Mononuclear cell (primary cell): ENCODE results near the gene LDB2. TPM values are rescaled to one million over a fixed set of nuclear protein-coding genes. Genes with fewer than 3 reads are reported as not detected.

ENCODE experiments used
- H3K27me3 ChIP-seq: 2 replicates; pipeline ENCODE4 v1.6.0; 2011; ENCODE audit warnings: low read length, control low read depth; ENCODE audit not compliant: insufficient read depth
- H3K4me1 ChIP-seq: 2 replicates; pipeline ENCODE4 v1.5.1; 2011; ENCODE audit warnings: mild to moderate bottlenecking, low read length, control low read depth; ENCODE audit not compliant: insufficient read depth
- H3K4me3 ChIP-seq: 2 replicates; pipeline ENCODE4 v1.5.1; 2011; ENCODE audit warnings: mild to moderate bottlenecking, low read length, moderate library complexity
- H3K9me3 ChIP-seq: 2 replicates; pipeline ENCODE4 v1.5.1; 2011; ENCODE audit warnings: low read depth, mild to moderate bottlenecking, control low read depth, low read length
- total RNA-seq: library from RNA; depleted of rRNA; stranded (reverse); fragments of >200 nt; gene quantifications from one replicate; pipeline ENCODE4 v1.2.3, GENCODE V29; 2012

LDB2 gene
- total RNA-seq, 1 donor, result 0.52 TPM

DNA sequence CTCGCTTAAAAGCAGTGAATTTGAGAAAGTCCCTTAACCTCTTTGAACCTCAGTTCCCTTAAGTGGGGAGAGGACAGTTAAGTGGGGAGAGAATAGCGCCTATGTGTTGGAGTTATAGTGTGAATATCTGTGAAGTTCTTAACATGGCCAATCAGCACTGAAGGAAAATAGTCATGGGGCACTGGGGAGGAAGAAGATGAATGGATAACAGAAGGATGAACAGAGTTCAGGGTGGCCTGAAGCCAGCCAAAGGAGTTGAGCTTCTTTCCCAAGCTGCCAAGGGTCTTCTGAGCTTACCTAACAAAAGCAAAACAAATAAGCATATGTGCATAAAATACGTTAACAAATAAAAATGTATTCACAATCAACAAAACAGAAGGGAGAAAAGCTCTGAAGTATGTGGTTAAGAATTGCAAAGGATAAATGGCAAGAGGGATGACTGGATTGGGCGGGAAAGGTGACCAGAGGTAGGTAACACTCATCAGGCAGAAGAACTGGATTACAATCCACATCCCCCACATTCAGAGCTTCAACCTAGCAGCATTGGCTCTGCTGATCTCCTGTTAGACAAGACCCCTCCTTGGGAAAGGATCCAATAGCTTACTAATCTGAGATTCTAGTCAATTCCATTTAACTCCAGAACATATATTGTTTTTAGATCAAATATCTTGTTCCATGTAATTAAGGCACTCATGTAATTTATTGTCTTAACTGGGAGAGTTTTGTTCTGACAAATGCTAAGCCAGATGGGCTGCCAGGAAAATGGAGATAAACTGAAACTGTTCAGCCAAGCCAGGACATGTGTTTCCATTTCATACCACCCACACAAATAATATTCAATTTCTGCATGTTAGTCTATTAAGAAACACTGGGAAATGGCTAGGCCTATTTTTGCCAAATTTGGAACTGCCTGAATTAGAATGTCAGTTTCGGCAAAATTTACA is 221.2 kb downstream of the LDB2 start:
- H3K9me3 ChIP-seq, result no peaks in the 10 kb centered on the region

DNA sequence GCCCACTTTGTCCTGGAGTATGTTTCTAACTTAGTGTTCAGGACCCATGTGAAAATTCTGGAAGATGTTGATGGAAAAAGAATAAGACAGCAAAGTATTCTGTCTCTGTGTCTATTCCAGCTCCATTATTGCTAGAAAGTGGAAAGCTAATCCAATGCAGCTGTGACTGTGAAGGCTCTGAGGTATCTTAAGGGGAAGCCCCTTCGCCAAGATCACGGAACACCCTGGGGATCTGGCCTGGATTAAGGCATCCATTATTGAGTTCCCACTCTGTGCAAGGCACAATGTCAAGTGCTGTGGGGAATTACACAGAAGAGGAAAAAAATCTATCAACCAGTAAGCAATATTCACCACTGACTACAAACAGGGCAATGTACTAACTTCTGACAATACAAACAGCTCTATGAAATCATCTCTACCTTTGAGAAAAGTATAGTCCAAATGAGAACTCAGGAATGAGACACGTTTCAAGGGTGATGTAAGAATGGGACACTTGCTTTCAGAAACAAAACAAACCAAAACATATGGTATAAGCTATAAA is 222.1 kb downstream of the LDB2 start:
- Histone ChIP-seq H3K9me3 (no peaks in the 10 kb centered on the region), H3K4me3 (no peak overlapping the region), H3K4me1 (no peaks in the 10 kb centered on the region)

More for the DNA sequence above, 221.2 kb downstream of the LDB2 start:
- Histone ChIP-seq H3K27me3 (no peaks in the 10 kb centered on the region), H3K4me3 (no peak overlapping the region), H3K4me1 (no peaks in the 10 kb centered on the region)

DNA sequence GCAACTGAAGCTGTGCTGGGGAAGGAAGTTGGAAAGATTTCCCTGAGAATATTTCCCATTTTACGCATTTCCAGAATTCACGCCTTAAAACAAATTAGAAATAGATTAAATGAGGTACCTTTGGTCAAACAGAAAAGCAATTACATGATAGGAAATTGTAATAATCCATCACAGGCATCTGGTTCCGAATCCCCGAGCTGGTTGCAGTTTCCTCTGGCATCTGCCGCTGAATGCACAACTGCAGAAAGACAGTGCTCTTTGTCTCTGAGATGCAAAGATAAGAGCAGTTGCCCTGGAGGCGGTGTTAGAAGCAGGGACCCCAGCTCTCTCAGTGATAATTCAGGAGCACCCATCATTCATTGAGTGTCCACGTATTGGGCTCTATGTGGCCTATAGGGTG is 224.4 kb downstream of the LDB2 start:
- Histone ChIP-seq H3K4me3 (no peak overlapping the region), H3K27me3 (no peaks in the 10 kb centered on the region), H3K4me1 (no peaks in the 10 kb centered on the region), H3K9me3 (no peaks in the 10 kb centered on the region)

More for the DNA sequence above, 222.1 kb downstream of the LDB2 start:
- H3K27me3 ChIP-seq, result no peaks in the 10 kb centered on the region

DNA sequence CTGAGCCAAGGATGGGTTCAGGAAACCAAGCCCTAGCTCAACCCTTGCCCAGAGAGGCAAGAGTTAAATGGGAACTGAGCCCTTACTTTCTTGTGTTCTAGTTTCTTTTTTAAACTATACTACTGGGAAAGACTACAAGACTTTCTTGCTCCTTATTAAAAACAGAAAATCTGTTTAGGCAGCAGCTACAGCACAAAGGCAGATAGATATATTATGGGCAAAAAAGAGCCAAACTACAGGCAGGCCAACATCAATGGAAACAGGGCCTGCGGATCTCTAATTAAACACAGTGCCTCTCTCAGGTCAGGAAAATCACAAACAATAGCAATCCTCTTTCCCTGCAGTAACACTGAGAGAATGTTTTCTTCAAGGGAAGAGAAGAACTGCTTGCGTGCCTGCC is 226.0 kb downstream of the LDB2 start:
- Histone ChIP-seq H3K4me1 (no peaks in the 10 kb centered on the region), H3K4me3 (no peak overlapping the region), H3K9me3 (no peaks in the 10 kb centered on the region), H3K27me3 (no peaks in the 10 kb centered on the region)

DNA sequence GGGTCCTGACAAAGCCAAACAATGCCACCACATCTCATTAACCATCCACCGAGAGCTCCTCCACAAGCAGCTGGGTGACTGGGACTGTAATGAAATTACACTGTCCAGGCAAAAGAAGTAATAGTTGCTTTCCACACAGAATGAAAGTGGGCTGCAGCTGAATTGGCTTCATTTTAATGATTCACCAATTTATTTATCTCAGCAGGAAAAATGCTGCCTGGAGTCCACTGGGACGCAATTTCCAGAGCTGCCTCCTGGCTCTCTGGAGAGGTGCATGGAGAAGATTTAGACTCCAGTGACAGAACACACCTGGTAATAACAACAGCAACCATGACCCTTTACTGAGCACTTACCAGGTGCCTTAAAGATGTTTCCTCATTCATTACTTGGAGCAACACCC is 226.7 kb downstream of the LDB2 start:
- Histone ChIP-seq H3K4me3 (no peak overlapping the region), H3K4me1 (no peaks in the 10 kb centered on the region), H3K9me3 (no peaks in the 10 kb centered on the region), H3K27me3 (no peaks in the 10 kb centered on the region)

DNA sequence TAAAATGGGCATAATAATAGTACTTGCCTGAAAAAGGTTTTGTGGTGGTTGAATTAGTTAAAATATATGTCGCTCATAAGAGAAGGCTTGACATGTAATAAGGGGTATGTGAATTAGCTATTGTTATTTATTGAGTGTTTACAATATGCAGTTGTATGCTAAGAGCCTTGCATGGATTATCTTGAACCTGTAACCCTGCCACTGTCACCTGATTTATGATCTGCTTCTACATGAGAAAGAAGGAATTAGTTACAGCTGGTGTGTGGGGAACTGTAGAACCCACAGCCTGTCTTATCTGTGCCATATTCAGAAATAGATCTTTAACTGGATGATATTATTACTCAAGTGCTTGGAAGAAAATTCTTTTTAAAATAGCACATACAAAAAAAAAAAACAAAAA is 227.7 kb downstream of the LDB2 start:
- Histone ChIP-seq H3K27me3 (no peaks in the 10 kb centered on the region), H3K4me3 (no peak overlapping the region), H3K4me1 (no peaks in the 10 kb centered on the region), H3K9me3 (no peaks in the 10 kb centered on the region)

DNA sequence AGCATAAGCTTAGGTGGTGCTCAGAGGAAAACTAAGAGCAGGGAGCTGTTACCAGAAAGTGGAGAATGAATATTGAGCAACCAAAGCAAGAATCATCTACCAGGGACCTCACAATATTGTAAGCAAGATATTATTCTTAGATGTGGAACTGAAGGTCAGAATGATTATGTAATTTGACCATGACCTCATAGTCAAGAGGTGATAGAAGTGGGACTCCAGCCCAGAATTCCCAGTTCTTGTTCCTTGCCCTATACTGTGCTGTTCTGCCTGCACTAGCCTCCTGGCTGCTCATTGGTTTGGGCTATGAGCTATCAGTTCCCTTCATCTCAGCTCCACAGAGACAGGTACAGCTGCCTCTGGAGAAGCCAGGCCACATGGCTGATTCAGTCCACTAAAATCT is 229.4 kb downstream of the LDB2 start:
- Histone ChIP-seq H3K27me3 (no peaks in the 10 kb centered on the region), H3K9me3 (no peaks in the 10 kb centered on the region), H3K4me1 (no peaks in the 10 kb centered on the region), H3K4me3 (no peak overlapping the region)

DNA sequence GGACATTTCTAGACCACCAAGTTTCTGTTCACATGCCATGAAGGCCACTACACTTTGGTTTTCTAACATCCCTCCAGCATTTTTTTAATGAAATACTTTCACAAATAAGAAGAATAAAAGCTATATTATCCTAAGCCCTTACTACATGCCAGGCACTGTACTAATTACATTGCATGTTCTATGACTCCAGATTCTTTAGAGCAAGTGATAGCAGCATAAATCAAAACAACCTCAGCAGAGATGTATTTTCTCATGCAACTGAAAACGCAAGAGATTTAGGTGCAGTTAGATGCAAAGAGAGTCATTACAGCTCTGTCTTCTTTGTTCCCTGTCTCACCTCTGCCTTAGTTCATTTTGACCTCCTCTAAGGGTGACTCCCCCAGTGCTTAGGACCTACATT is 230.0 kb downstream of the LDB2 start:
- Histone ChIP-seq H3K4me1 (no peaks in the 10 kb centered on the region), H3K9me3 (no peaks in the 10 kb centered on the region), H3K4me3 (no peak overlapping the region), H3K27me3 (no peaks in the 10 kb centered on the region)

DNA sequence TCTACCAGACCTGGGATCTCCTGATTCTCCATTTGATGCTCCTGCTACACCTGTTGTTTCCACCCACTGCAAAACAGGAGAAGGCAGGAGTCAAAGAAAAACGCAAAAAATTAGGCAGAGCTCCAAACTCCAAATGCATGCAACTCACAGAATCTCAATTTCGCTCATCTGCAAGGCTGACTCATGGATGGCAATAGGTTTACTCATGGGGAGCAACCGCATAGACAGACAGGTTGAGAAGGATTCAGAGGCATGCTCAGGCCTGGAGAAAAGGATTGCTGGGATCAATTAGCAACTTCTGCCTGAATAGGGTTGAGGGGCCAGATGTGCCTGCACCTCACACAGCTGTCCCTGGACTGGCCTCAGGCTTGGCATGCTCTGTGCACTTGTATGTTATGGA is 231.0 kb downstream of the LDB2 start:
- H3K4me3 ChIP-seq, result no peak overlapping the region
- H3K4me1 ChIP-seq, result no peaks in the 10 kb centered on the region

DNA sequence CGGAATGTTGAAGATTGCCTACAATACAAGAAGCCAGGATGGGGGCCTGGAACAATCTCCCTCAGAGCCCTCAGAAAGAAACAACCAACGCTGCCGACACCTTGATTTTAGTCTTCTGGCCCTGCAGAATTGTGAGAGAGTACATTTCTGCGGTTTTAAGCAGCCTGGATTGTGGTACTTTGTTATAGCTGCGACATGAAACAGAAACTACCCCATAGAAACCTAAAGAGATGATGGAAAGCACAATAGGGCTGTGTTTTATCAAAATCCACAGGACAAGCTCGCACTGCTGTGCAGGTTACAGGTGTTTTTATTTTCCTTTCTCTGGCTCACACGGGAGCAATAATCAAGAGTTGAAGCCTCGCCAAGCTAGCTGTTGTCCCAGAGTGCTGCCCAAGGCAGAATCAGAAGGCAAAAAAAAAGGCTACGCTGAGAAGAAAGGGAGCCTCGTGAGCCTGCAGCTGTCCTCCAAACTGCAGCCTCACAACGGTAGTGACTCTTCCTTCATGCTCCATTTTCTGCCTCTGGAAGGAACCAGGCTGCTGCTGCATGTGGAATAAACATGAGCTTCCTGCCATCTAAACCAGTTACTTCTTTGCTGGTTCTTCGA is 232.4 kb downstream of the LDB2 start:
- no peaks in the 10 kb centered on the region for H3K4me1 ChIP-seq
- H3K27me3 ChIP-seq, result no peaks in the 10 kb centered on the region
- no peak overlapping the region for H3K4me3 ChIP-seq
- H3K9me3 ChIP-seq, result no peaks in the 10 kb centered on the region

More for the DNA sequence above, 231.0 kb downstream of the LDB2 start:
- Histone ChIP-seq H3K27me3 (no peaks in the 10 kb centered on the region), H3K9me3 (no peaks in the 10 kb centered on the region)

DNA sequence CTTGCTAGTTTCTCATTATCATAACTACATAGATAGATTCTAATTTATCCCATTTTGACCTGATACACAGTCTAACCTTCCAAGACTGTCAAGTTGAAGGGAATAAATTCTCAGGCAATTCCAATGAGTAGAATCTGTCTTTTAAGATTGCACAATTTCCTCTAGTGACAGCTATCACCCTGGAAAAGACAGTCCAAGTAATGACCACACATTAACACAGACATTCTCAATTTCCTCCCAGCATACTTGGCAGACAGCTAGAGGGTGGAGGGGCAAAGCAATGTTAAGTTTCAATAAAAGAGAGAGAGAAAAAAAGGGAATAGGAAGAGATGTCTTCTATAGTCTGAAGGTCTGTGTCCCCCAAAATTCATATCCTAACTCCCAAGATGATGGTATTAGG is 234.7 kb downstream of the LDB2 start:
- H3K27me3 ChIP-seq, result no peaks in the 10 kb centered on the region
- no peaks in the 10 kb centered on the region for H3K4me1 ChIP-seq
- no peaks in the 10 kb centered on the region for H3K9me3 ChIP-seq
- no peak overlapping the region for H3K4me3 ChIP-seq

DNA sequence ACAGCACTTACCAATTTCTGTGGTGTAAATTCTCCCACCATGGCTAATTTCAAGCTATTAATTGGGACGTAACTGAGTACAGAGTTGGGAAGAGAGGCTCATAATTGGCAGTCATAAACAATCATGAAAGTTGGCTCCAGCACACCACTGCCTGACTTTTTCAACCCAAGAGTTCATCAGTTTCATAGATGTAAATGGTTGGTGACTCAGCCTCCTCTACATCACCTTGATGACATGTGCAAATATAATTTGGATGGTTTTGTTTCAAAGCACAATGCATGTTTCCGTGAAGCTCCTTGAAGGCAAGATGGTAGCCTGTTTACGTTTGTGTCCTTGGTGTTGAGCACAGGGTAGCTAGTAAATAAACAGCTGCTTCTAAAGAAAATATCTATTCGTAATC is 235.1 kb downstream of the LDB2 start:
- H3K9me3 ChIP-seq, result no peaks in the 10 kb centered on the region
- H3K4me1 ChIP-seq, result no peaks in the 10 kb centered on the region
- no peaks in the 10 kb centered on the region for H3K27me3 ChIP-seq
- H3K4me3 ChIP-seq, result no peak overlapping the region

DNA sequence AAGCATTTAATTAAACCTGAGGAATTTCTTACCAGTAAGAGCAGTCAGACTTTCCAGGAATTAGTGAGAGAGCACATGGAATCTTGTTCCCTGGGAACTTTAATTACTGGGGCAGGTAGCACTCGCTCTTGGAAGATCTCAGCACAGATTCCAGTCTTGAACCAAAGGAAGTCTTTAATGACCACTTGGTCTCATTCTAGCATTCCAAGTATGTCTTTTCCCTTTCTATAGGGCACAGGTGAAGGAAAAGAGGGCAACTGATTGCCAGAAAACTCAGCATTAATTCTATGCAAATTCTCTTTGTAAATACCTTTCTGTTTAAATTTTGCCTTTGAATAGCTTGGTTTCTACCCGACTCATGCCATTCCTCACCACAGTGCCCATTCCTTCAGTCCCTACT is 236.6 kb downstream of the LDB2 start:
- H3K27me3 ChIP-seq, result no peaks in the 10 kb centered on the region
- no peaks in the 10 kb centered on the region for H3K9me3 ChIP-seq
- H3K4me1 ChIP-seq, result no peaks in the 10 kb centered on the region
- no peak overlapping the region for H3K4me3 ChIP-seq

DNA sequence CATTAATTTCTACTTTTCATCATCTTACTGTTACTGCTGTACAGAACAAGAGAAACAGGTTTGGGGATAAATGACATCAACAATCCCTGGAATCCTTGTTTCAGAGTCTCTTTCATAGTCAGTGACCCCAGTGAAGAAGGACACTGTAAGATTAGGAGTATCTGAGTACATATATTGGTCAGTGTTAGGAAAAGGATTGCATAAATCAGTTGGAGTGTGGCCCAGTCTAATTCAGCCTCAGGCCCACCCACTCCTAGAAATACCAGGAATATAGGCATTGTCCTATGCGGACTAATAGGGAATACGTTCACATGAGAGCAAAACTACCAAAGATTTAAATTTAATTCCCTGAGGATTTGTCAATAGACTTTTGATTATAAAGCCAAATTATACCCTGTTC is 237.8 kb downstream of the LDB2 start:
- H3K4me3 ChIP-seq, result no peak overlapping the region
- H3K9me3 ChIP-seq, result no peaks in the 10 kb centered on the region
- no peaks in the 10 kb centered on the region for H3K4me1 ChIP-seq
- H3K27me3 ChIP-seq, result no peaks in the 10 kb centered on the region

DNA sequence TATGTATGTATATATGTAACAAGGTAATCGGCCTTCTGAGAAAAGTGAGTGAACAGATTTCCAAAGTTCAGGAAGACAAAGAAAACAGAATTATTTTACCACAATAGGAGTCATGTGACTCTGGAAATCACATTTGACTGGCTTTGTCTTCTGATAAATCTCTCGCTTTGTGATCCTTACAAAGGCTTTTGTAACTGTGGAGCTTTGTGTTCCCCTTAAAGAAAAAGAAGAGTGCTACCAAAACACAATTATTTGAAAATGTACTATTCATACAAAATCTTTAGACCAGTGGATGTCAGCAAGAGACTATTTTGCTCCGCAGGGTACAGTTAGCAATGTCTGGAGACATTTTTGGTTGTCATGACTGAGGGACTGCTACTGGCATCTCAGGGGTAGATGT is 238.8 kb downstream of the LDB2 start:
- Histone ChIP-seq H3K27me3 (no peaks in the 10 kb centered on the region), H3K4me3 (no peak overlapping the region), H3K4me1 (no peaks in the 10 kb centered on the region), H3K9me3 (no peaks in the 10 kb centered on the region)
